IPS-NIHi11 (cell line): ENCODE measurements around the gene CDK7.
"Not testable (repeated sequence)": the region's sequence is repeated elsewhere in the genome, so short reads cannot be mapped to it uniquely, and the experiment has no call there.

ENCODE experiments used
- DNase-seq: peaks from one replicate; pipeline ENCODE4 v3.0.0; 2012; ENCODE audit warnings: mixed read lengths, low spot score

CDK7 gene

GRCh38 chr5:69234457-69235268 lies at the start of gene CDK7:
TSS of gene CDK7 (plus strand) at chr5:69234886. CDS start at chr5:69234976, 90 bp downstream.
- peak; percentile 99 for DNase-seq

GRCh38 chr5:69187342-69187741 lies 47.3 kb upstream of the CDK7 start:
- DNase-seq, result no peak

- DNase-seq, result no peak
These were observed 45.9 kb upstream of the CDK7 start for GRCh38 chr5:69188811-69189161.

- peak; percentile 95 for DNase-seq
These were observed 45.3 kb upstream of the CDK7 start, which contains the start of gene CENPH for GRCh38 chr5:69189162-69190086. TSS of gene CENPH (plus strand) at chr5:69189583. CDS start at chr5:69189635, 52 bp downstream.

GRCh38 chr5:69202497-69202896 lies 32.2 kb upstream of the CDK7 start:
- no peak for DNase-seq

- no peak for DNase-seq
These were observed 28.0 kb upstream of the CDK7 start for GRCh38 chr5:69206528-69207190.

- no peak for DNase-seq
These were observed 25.1 kb upstream of the CDK7 start for GRCh38 chr5:69209602-69210001.

- no peak for DNase-seq
These were observed 23.5 kb upstream of the CDK7 start for GRCh38 chr5:69211200-69211599.

GRCh38 chr5:69212022-69212421 lies 22.7 kb upstream of the CDK7 start:
- no peak for DNase-seq

- no peak for DNase-seq
These were observed 21.0 kb upstream of the CDK7 start for GRCh38 chr5:69213513-69214215.

- no peak for DNase-seq
These were observed 17.6 kb upstream of the CDK7 start for GRCh38 chr5:69217151-69217511.

GRCh38 chr5:69217548-69218526 lies 16.8 kb upstream of the CDK7 start:
- peak; percentile 99 for DNase-seq

GRCh38 chr5:69219939-69220338 lies 14.7 kb upstream of the CDK7 start:
- DNase-seq, result no peak

GRCh38 chr5:69220371-69220770 lies 14.3 kb upstream of the CDK7 start:
- DNase-seq, result not testable (repeated sequence)

GRCh38 chr5:69220833-69221232 lies 13.9 kb upstream of the CDK7 start:
- DNase-seq, result not testable (repeated sequence)

GRCh38 chr5:69224520-69224919 lies 10.2 kb upstream of the CDK7 start:
- no peak for DNase-seq

- DNase-seq, result no peak
These were observed 8.8 kb upstream of the CDK7 start for GRCh38 chr5:69225860-69226259.

GRCh38 chr5:69230181-69230580 lies 4.5 kb upstream of the CDK7 start:
- no peak for DNase-seq

- DNase-seq, result no peak
These were observed 3.4 kb upstream of the CDK7 start for GRCh38 chr5:69231281-69231680.

GRCh38 chr5:69231851-69232250 lies 2.8 kb upstream of the CDK7 start:
- DNase-seq, result no peak

GRCh38 chr5:69236733-69237132 lies 2.0 kb downstream of the CDK7 start:
- not testable (repeated sequence) for DNase-seq
